GM13976 (cell line): Measurements from ENCODE around the gene ZNF653.

Experiments
- DNase-seq: peaks from one replicate; pipeline ENCODE4 v3.0.0; 2012; ENCODE audit warnings: low spot score
- in situ Hi-C: fragments of 300-500 bp; cut with MboI; formaldehyde crosslinking; loops from one replicate; pipeline ENCODE4 v1.12.0; 2022; ENCODE audit warnings: low sequenced_read_pairs, mixed read lengths, inconsistent platforms; ENCODE audit not compliant: unreplicated experiment
- TF ChIP-seq, protein P1 (sequence below): IDR thresholded peaks from 2 replicates; pipeline ENCODE4 v1.5.1; 2012; ENCODE audit warnings: borderline replicate concordance, mild to moderate bottlenecking; ENCODE audit not compliant: insufficient read depth; ENCODE audit errors: extremely low read depth, missing control alignments, control extremely low read depth

Gene ZNF653, protein sequence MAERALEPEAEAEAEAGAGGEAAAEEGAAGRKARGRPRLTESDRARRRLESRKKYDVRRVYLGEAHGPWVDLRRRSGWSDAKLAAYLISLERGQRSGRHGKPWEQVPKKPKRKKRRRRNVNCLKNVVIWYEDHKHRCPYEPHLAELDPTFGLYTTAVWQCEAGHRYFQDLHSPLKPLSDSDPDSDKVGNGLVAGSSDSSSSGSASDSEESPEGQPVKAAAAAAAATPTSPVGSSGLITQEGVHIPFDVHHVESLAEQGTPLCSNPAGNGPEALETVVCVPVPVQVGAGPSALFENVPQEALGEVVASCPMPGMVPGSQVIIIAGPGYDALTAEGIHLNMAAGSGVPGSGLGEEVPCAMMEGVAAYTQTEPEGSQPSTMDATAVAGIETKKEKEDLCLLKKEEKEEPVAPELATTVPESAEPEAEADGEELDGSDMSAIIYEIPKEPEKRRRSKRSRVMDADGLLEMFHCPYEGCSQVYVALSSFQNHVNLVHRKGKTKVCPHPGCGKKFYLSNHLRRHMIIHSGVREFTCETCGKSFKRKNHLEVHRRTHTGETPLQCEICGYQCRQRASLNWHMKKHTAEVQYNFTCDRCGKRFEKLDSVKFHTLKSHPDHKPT

DNA sequence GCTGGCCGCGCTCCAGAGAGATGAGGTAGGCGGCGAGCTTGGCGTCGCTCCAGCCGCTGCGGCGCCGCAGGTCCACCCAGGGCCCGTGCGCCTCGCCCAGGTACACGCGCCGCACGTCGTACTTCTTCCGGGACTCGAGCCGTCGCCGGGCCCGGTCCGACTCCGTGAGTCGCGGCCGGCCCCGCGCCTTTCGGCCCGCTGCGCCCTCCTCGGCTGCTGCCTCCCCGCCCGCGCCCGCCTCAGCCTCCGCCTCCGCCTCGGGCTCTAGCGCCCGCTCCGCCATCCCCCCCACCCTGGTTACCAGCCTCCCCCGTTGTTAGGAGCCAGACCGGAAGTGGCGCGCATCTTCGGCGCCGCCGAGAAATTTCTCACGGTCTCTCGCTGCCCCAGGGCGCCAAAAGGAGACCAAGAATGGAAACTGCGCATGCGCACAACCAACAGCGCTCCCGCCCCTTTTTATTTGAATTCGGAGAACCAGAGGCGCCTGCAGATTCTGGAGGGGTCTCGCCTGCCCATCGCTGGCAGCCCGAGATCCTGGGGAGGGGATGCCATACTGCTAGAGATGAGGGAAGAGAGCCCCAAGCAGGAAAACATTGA lies at the start of gene ZNF653:
TSS of gene ZNF653 (minus strand) at position 336 of the 597 bp plus-strand sequence. CDS start at position 283, 53 bp downstream.
- peak; percentile 98 for DNase-seq
- in situ Hi-C loops = no loop called here
- TF ChIP-seq, protein P1, sequence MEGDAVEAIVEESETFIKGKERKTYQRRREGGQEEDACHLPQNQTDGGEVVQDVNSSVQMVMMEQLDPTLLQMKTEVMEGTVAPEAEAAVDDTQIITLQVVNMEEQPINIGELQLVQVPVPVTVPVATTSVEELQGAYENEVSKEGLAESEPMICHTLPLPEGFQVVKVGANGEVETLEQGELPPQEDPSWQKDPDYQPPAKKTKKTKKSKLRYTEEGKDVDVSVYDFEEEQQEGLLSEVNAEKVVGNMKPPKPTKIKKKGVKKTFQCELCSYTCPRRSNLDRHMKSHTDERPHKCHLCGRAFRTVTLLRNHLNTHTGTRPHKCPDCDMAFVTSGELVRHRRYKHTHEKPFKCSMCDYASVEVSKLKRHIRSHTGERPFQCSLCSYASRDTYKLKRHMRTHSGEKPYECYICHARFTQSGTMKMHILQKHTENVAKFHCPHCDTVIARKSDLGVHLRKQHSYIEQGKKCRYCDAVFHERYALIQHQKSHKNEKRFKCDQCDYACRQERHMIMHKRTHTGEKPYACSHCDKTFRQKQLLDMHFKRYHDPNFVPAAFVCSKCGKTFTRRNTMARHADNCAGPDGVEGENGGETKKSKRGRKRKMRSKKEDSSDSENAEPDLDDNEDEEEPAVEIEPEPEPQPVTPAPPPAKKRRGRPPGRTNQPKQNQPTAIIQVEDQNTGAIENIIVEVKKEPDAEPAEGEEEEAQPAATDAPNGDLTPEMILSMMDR = no peak

DNA sequence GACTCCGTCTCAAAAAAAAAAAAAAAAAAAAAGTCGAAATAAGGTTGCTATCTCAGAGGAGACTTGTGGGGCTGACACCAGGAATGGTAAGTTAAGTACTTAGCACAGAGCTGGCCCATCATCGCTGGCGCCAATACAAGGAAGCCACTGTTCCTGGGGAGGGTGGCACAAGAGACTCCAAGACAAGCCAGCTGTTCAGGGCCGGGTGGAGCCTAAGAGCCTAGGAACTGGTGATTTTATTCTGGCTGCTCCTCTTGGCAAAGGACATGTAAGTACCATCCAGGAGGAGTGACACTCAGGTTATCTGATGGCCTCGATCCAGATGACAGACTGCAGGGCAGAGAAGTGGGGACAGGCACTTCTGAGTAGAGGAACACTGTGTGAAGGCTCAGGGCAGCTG lies 49.6 kb upstream of the ZNF653 start:
- in situ Hi-C loops = no loop called here
- TF ChIP-seq, protein P1 = no peak
- no peak for DNase-seq

GRCh38 chr19:11554160-11554559 lies 48.5 kb upstream of the ZNF653 start:
- DNase-seq = peak; percentile 71
- TF ChIP-seq, protein P1 = no peak
- in situ Hi-C loops = no loop called here

- TF ChIP-seq, protein P1 = no peak
- no peak for DNase-seq
- in situ Hi-C loops = no loop called here
Observed at GRCh38 chr19:11552666-11553372, 47.2 kb upstream of the ZNF653 start.

GRCh38 chr19:11551603-11552235 lies 46.1 kb upstream of the ZNF653 start:
- in situ Hi-C loops = no loop called here
- TF ChIP-seq, protein P1 = no peak
- DNase-seq = peak; percentile 57

DNA sequence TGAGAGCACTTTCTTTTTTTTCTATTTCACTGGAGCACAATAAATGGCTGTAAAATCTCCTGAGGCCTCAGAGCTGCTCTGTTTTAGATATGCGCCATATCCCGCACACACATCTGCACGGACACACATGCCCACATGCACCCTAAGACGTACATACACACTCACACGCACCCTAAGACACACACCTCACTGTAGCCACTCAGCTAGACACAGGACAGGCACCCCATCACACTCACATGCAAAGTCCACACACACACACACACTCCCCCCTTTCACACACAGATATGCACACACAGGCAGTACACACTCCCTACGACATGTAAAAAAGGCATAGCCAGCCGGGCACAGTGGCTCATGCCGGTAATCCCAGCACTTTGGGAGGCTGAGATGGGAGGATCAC lies 44.6 kb upstream of the ZNF653 start:
- in situ Hi-C loops = no loop called here

More for the DNA sequence above, 44.6 kb upstream of the ZNF653 start:
- no peak for DNase-seq
- TF ChIP-seq, protein P1 = no peak
